ENCODE data around the gene PIN1. TPM values are rescaled to one million over a fixed set of nuclear protein-coding genes. Genes with fewer than 3 reads are reported as not detected.
A peak's percentile ranks its signal among the peaks of the same experiment; 100 is the strongest.

Gene PIN1
- total RNA-seq, 2 donors from 2014 or later, result 76.5 to 79.4 TPM

GRCh38 chr19:9834307-9834725 is 802 bp upstream of the PIN1 start:
- Histone ChIP-seq H3K36me3 (peaks cover 6% of the 10 kb centered on the region), H3K4me3 (peak overlapping the region; percentile 95), H3K9me3 (no peaks in the 10 kb centered on the region), H3K27me3 (replicated peaks; ENCODE audit: insufficient read depth) (no peaks in the 10 kb centered on the region), H3K27ac (no peak overlapping the region), H3K4me1 (ENCODE audit: control insufficient read depth in 1 of 2, low read depth in 2 of 2) (peaks cover 10 to 16% of the 10 kb centered on the region in 2 donors)
- ATAC-seq (ENCODE audit: insufficient number of reproducible peaks, low FRiP score, low read depth), result no peak
- no peak for TF ChIP-seq CTCF (IDR thresholded peaks at IDR 0.05)
- DNase-seq (ENCODE audit: low spot score), result no peak

GRCh38 chr19:9835507-9835949 is 410 bp downstream of the PIN1 start:
- Histone ChIP-seq H3K36me3 (peaks cover 3% of the 10 kb centered on the region), H3K27me3 (replicated peaks; ENCODE audit: insufficient read depth) (no peaks in the 10 kb centered on the region), H3K4me1 (ENCODE audit: control insufficient read depth in 1 of 2, low read depth in 2 of 2) (peaks cover 10 to 16% of the 10 kb centered on the region in 2 donors), H3K4me3 (peak overlapping the region; percentile 95), H3K27ac (peak overlapping the region in 1 of 2 donors; percentile 56), H3K9me3 (no peaks in the 10 kb centered on the region)
- TF ChIP-seq CTCF (IDR thresholded peaks at IDR 0.05), result no peak
- ATAC-seq (ENCODE audit: insufficient number of reproducible peaks, low FRiP score, low read depth), result no peak
- DNase-seq (ENCODE audit: low spot score), result no peak

DNA sequence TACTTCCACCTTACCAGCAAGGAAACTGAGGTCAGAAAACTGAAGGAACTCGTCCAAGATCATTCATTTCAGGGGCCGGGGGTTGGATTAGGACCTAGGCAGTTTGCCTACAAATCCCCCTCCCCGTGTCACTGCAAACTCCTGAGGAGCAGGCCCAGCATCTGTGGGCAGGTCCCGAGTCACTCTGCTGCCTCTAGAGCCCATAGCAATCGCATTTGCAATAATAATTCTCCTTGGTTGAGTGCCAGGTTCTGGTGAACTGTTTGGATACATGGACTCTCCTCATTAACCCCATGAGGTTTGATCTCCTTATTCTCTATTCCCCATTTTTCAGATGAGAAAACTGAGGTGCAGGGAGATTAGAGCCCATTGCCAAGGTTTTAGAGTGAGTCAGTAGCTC is 903 bp downstream of the PIN1 start:
- no peak for TF ChIP-seq CTCF (IDR thresholded peaks at IDR 0.05)
- Histone ChIP-seq H3K27me3 (replicated peaks; ENCODE audit: insufficient read depth) (no peaks in the 10 kb centered on the region), H3K9me3 (no peaks in the 10 kb centered on the region), H3K4me3 (peak overlapping the region; percentile 95), H3K27ac (no peak overlapping the region), H3K36me3 (peaks cover 8% of the 10 kb centered on the region), H3K4me1 (ENCODE audit: control insufficient read depth in 1 of 2, low read depth in 2 of 2) (peaks cover 10 to 16% of the 10 kb centered on the region in 2 donors)
- no peak for ATAC-seq (ENCODE audit: insufficient number of reproducible peaks, low FRiP score, low read depth)
- no peak for DNase-seq (ENCODE audit: low spot score)

DNA sequence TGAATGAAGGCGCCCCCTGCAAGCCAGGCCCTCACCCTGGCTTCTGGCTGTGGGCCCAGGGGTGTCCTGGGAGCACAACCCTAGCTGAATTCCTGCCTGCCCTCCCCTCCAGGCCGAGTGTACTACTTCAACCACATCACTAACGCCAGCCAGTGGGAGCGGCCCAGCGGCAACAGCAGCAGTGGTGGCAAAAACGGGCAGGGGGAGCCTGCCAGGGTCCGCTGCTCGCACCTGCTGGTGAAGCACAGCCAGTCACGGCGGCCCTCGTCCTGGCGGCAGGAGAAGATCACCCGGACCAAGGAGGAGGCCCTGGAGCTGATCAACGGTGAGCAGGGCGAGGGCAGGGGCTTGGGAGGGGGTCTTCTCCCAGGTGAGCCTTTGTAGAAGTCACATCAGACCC is 3.2 kb downstream of the PIN1 start:
- TF ChIP-seq CTCF (IDR thresholded peaks at IDR 0.05), result no peak
- Histone ChIP-seq H3K27me3 (replicated peaks; ENCODE audit: insufficient read depth) (no peaks in the 10 kb centered on the region), H3K4me1 (ENCODE audit: control insufficient read depth in 1 of 2, low read depth in 2 of 2) (peaks cover 10 to 16% of the 10 kb centered on the region in 2 donors), H3K9me3 (no peaks in the 10 kb centered on the region), H3K27ac (no peak overlapping the region), H3K4me3 (no peak overlapping the region), H3K36me3 (peaks cover 27% of the 10 kb centered on the region)
- no peak for DNase-seq (ENCODE audit: low spot score)
- ATAC-seq (ENCODE audit: insufficient number of reproducible peaks, low FRiP score, low read depth), result no peak

- peaks cover 10 to 16% of the 10 kb centered on the region in 2 donors for H3K4me1 ChIP-seq (ENCODE audit: control insufficient read depth in 1 of 2, low read depth in 2 of 2)
- H3K9me3 ChIP-seq, result no peaks in the 10 kb centered on the region
- DNase-seq (ENCODE audit: low spot score) (no peak), ATAC-seq (ENCODE audit: insufficient number of reproducible peaks, low FRiP score, low read depth) (no peak)
- no peaks in the 10 kb centered on the region for H3K27me3 ChIP-seq (replicated peaks; ENCODE audit: insufficient read depth)
- peaks cover 36% of the 10 kb centered on the region for H3K36me3 ChIP-seq
- no peak for TF ChIP-seq CTCF (IDR thresholded peaks at IDR 0.05)
- H3K4me3 ChIP-seq, result no peak overlapping the region
- H3K27ac ChIP-seq, result no peak overlapping the region
Measured at GRCh38 chr19:9839415-9839814, 4.3 kb downstream of the PIN1 start.

All from thoracic aorta (tissue), 2 donors.